CD4-positive, alpha-beta T cell treated with Interleukin-6 at 100 ng/mL for 8 hours (primary cell): ENCODE results near the gene TMEM248.
"Not testable (repeated sequence)": the region's sequence is repeated elsewhere in the genome, so short reads cannot be mapped to it uniquely, and the experiment has no call there.

Experiments
- DNase-seq: peaks from one replicate; pipeline ENCODE4 v3.0.0-alpha.2; 2020; ENCODE audit warnings: mixed read lengths, low spot score

TMEM248 gene

GRCh38 chr7:66920769-66921395 lies at the start of gene TMEM248:
TMEM248 (plus strand) TSS chr7:66921225; CDS start chr7:66941866, 20,641 bp downstream.
- peak; percentile 91 for DNase-seq

- DNase-seq: no peak
These were observed 47.5 kb upstream of the TMEM248 start for GRCh38 chr7:66873476-66873875.

GRCh38 chr7:66877577-66878300 lies 43.3 kb upstream of the TMEM248 start:
- no peak for DNase-seq

- not testable (repeated sequence) for DNase-seq
These were observed 42.7 kb upstream of the TMEM248 start for GRCh38 chr7:66878301-66878685.

- no peak for DNase-seq
These were observed 41.0 kb upstream of the TMEM248 start for GRCh38 chr7:66880053-66880452.

- DNase-seq: not testable (repeated sequence)
These were observed 40.4 kb upstream of the TMEM248 start for GRCh38 chr7:66880577-66880976.

GRCh38 chr7:66883716-66884115 lies 37.3 kb upstream of the TMEM248 start:
- no peak for DNase-seq

GRCh38 chr7:66884556-66884955 lies 36.5 kb upstream of the TMEM248 start:
- not testable (repeated sequence) for DNase-seq

GRCh38 chr7:66886152-66886551 lies 34.9 kb upstream of the TMEM248 start:
- no peak for DNase-seq

GRCh38 chr7:66888223-66888622 lies 32.8 kb upstream of the TMEM248 start:
- not testable (repeated sequence) for DNase-seq

- no peak for DNase-seq
These were observed 26.5 kb upstream of the TMEM248 start for GRCh38 chr7:66894463-66895080.

- no peak for DNase-seq
These were observed 24.6 kb upstream of the TMEM248 start for GRCh38 chr7:66896441-66896840.

- no peak for DNase-seq
These were observed 21.3 kb upstream of the TMEM248 start for GRCh38 chr7:66899552-66900280.

GRCh38 chr7:66901941-66902843 lies 18.8 kb upstream of the TMEM248 start:
- no peak for DNase-seq

- DNase-seq: no peak
These were observed 18.2 kb upstream of the TMEM248 start for GRCh38 chr7:66902844-66903180.

- DNase-seq: no peak
These were observed 17.5 kb upstream of the TMEM248 start for GRCh38 chr7:66903360-66904062.

- DNase-seq: no peak
These were observed 16.9 kb upstream of the TMEM248 start for GRCh38 chr7:66904063-66904593.

- no peak for DNase-seq
These were observed 15.7 kb upstream of the TMEM248 start for GRCh38 chr7:66905278-66905677.

GRCh38 chr7:66905689-66906088 lies 15.3 kb upstream of the TMEM248 start:
- DNase-seq: no peak

- DNase-seq: no peak
These were observed 13.3 kb upstream of the TMEM248 start for GRCh38 chr7:66907731-66908130.

- not testable (repeated sequence) for DNase-seq
These were observed 12.4 kb upstream of the TMEM248 start for GRCh38 chr7:66908598-66908997.
